CD4-positive, alpha-beta T cell (primary cell): ENCODE data around the gene GAREM1. TPM values are rescaled to one million over a fixed set of nuclear protein-coding genes. Genes with fewer than 3 reads are reported as not detected.

Experiments
- ATAC-seq: fragments of 200-7000 bp; cut with Tn5 transposase; one replicate; pipeline ENCODE4 v1.10.0; 2022; ENCODE audit warnings: mild to moderate bottlenecking; ENCODE audit not compliant: poor library complexity
- CTCF ChIA-PET: fragments of 350-600 bp; sonication (Branson Sonifier 250); formaldehyde crosslinking; loops from one replicate; lab custom pipeline; 2021; ENCODE audit warnings: antibody characterized with exemption, inconsistent platforms; lab: Charles Lee
- POLR2A ChIA-PET: fragments of 350-600 bp; sonication (Branson Sonifier 250); formaldehyde crosslinking; loops from one replicate; lab custom pipeline; 2021; ENCODE audit warnings: antibody characterized with exemption, inconsistent platforms; lab: Charles Lee
- DNase-seq, 14 experiments: peaks; one replicate each; pipeline ENCODE4 v3.0.0-alpha.2; 2013 to 2020; ENCODE audit warnings: mixed read lengths in 2 of 14
- H3K27ac ChIP-seq, 2 donors: one replicate each; pipeline versions ENCODE4 v1.5.1 to v1.7.0; 2013; ENCODE audit warnings: low read length in 2 of 2, low read depth in 1 of 2, mild to moderate bottlenecking in 1 of 2
- H3K27me3 ChIP-seq, 2 experiments: 1 replicate in 1 of 2; 2 replicates in 1 of 2; pipeline versions ENCODE4 v1.6.1 to v1.7.0; 2013; ENCODE audit warnings: low read length in 2 of 2, control low read depth in 1 of 2, mild to moderate bottlenecking in 1 of 2, moderate library complexity in 1 of 2; ENCODE audit not compliant: insufficient read depth in 2 of 2, control insufficient read depth in 1 of 2
- H3K36me3 ChIP-seq: one replicate; pipeline ENCODE4 v1.6.1; 2013; ENCODE audit warnings: low read length, control low read depth; ENCODE audit not compliant: insufficient read depth
- H3K4me1 ChIP-seq: one replicate; pipeline ENCODE4 v1.6.1; 2013; ENCODE audit warnings: low read length, control low read depth; ENCODE audit not compliant: insufficient read depth
- H3K4me3 ChIP-seq: one replicate; pipeline ENCODE4 v1.5.1; 2013; ENCODE audit warnings: mild to moderate bottlenecking, low read length, moderate library complexity
- H3K9me3 ChIP-seq, 2 experiments: 1 replicate in 1 of 2; 2 replicates in 1 of 2; pipeline versions ENCODE4 v1.6.1 to v1.7.0; 2013; ENCODE audit warnings: low read length in 2 of 2, mild to moderate bottlenecking in 2 of 2, control low read depth in 1 of 2, moderate library complexity in 1 of 2; ENCODE audit not compliant: control insufficient read depth in 1 of 2, insufficient read depth in 1 of 2
- H3K27ac Mint-ChIP-seq: one replicate; pipeline ENCODE4 v1.8.0; 2020; ENCODE audit warnings: mixed read lengths
- H3K27me3 Mint-ChIP-seq: one replicate; pipeline ENCODE4 v1.8.0; 2021; ENCODE audit warnings: mixed read lengths
- H3K36me3 Mint-ChIP-seq: one replicate; pipeline ENCODE4 v1.8.0; 2021; ENCODE audit warnings: low read depth, mixed read lengths
- H3K4me1 Mint-ChIP-seq: one replicate; pipeline ENCODE4 v1.8.0; 2021; ENCODE audit warnings: low read depth, mixed read lengths
- H3K4me3 Mint-ChIP-seq: one replicate; pipeline ENCODE4 v1.8.0; 2020; ENCODE audit warnings: mild to moderate bottlenecking, mixed read lengths
- H3K9me3 Mint-ChIP-seq: one replicate; pipeline ENCODE4 v1.8.0; 2020; ENCODE audit warnings: mixed read lengths
- CTCF ChIP-seq: fragments of 200-600 bp; IDR thresholded peaks from one replicate; pipeline ENCODE4 v1.8.0; 2022; ENCODE audit warnings: antibody characterized with exemption, mild to moderate bottlenecking
- intact Hi-C, 2 experiments: fragments of 100-400 bp; cut with DNase I in 1 of 2; cut with micrococcal nuclease in 1 of 2; formaldehyde crosslinking; loops; one replicate each; pipeline versions ENCODE4 v1.15.1 to v1.9.0; 2023 to 2025; cut with DNase I, micrococcal nuclease
- total RNA-seq, 174 experiments: library from RNA in 2 of 174; stranded (reverse) in 2 of 174; gene quantifications; one replicate each; pipeline ENCODE4 v1.2.3 and lab custom pipeline; 2021 to 2026

GAREM1 gene
- total RNA-seq, 2 experiments from 2014 or later, result 0.14 to 0.34 TPM

- ChIA-PET POLR2A (no interaction called here), CTCF (no interaction called here)
- DNase-seq (no peak), ATAC-seq (no peak)
- H3K9me3 Mint-ChIP-seq, result no peaks in the 10 kb centered on the region
- Histone ChIP-seq H3K27me3 (no peaks in the 10 kb centered on the region), H3K4me3 (no peak overlapping the region), H3K36me3 (no peaks in the 10 kb centered on the region), H3K9me3 (no peaks in the 10 kb centered on the region), H3K27ac (no peak overlapping the region), H3K4me1 (no peaks in the 10 kb centered on the region)
- intact Hi-C loops, result no loop called here
- H3K4me3 Mint-ChIP-seq, result no peak overlapping the region
- no peak overlapping the region for H3K27ac Mint-ChIP-seq
- no peaks in the 10 kb centered on the region for H3K36me3 Mint-ChIP-seq
- no peak for TF ChIP-seq CTCF
- H3K27me3 Mint-ChIP-seq, result peaks cover 36% of the 10 kb centered on the region
- H3K4me1 Mint-ChIP-seq, result no peaks in the 10 kb centered on the region
Measured at GRCh38 chr18:32446780-32447179, 23.9 kb downstream of the GAREM1 start.

GRCh38 chr18:32445846-32446245 lies 24.8 kb downstream of the GAREM1 start:
- Histone ChIP-seq H3K4me3 (no peak overlapping the region), H3K4me1 (no peaks in the 10 kb centered on the region), H3K27ac (no peak overlapping the region), H3K36me3 (no peaks in the 10 kb centered on the region), H3K27me3 (peaks cover 0 to 3% of the 10 kb centered on the region in 2 experiments), H3K9me3 (no peaks in the 10 kb centered on the region)
- Mint-ChIP-seq H3K9me3 (no peaks in the 10 kb centered on the region), H3K4me3 (no peak overlapping the region), H3K36me3 (no peaks in the 10 kb centered on the region), H3K4me1 (no peaks in the 10 kb centered on the region), H3K27me3 (peaks cover 37% of the 10 kb centered on the region), H3K27ac (no peak overlapping the region)
- no peak for ATAC-seq
- DNase-seq, result no peak
- ChIA-PET CTCF (no interaction called here), POLR2A (no interaction called here)
- no peak for TF ChIP-seq CTCF
- intact Hi-C loops, result no loop called here

GRCh38 chr18:32443706-32444215 lies 26.9 kb downstream of the GAREM1 start:
- H3K27ac ChIP-seq, result no peak overlapping the region
- peaks cover 0 to 3% of the 10 kb centered on the region in 2 experiments for H3K27me3 ChIP-seq
- ATAC-seq, result no peak
- TF ChIP-seq CTCF, result no peak
- H3K9me3 ChIP-seq, result no peaks in the 10 kb centered on the region
- Mint-ChIP-seq H3K36me3 (no peaks in the 10 kb centered on the region), H3K4me1 (no peaks in the 10 kb centered on the region), H3K9me3 (no peaks in the 10 kb centered on the region), H3K27me3 (peaks cover 44% of the 10 kb centered on the region), H3K4me3 (no peak overlapping the region), H3K27ac (no peak overlapping the region)
- POLR2A ChIA-PET, result no interaction called here
- CTCF ChIA-PET, result no interaction called here
- H3K4me1 ChIP-seq, result no peaks in the 10 kb centered on the region
- intact Hi-C loops, result no loop called here
- H3K36me3 ChIP-seq, result no peaks in the 10 kb centered on the region
- DNase-seq, result no peak
- H3K4me3 ChIP-seq, result no peak overlapping the region
